ENCODE results near the gene LCTL.

DNA sequence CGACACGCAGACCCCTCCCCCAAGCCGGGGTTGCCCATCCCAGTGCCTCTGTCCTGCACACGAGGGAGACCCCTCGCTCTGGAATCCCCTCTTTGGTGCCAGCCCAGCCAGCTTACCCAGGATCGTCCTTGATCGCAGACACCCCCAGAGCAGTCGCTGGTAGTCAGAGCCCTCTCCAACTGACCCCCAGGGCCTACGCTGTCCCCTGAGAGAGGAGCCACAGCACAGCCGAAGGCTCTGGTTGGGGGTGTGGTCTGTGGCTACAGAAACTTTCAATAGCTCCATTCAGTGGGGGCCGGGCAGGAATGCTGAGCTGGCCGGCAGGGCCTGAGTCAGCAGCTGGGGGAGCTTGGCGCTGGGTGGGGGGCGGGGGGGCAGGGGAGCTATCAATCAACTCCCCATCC, at the start of gene LCTL:
- TF ChIP-seq, protein P1, sequence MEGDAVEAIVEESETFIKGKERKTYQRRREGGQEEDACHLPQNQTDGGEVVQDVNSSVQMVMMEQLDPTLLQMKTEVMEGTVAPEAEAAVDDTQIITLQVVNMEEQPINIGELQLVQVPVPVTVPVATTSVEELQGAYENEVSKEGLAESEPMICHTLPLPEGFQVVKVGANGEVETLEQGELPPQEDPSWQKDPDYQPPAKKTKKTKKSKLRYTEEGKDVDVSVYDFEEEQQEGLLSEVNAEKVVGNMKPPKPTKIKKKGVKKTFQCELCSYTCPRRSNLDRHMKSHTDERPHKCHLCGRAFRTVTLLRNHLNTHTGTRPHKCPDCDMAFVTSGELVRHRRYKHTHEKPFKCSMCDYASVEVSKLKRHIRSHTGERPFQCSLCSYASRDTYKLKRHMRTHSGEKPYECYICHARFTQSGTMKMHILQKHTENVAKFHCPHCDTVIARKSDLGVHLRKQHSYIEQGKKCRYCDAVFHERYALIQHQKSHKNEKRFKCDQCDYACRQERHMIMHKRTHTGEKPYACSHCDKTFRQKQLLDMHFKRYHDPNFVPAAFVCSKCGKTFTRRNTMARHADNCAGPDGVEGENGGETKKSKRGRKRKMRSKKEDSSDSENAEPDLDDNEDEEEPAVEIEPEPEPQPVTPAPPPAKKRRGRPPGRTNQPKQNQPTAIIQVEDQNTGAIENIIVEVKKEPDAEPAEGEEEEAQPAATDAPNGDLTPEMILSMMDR (IDR thresholded peaks at IDR 0.05), result no peak
- no peak for TF ChIP-seq POLR2A (IDR thresholded peaks at IDR 0.05)

All from breast epithelium (tissue), 3 donors.